HT1080 (cell line): ENCODE measurements around the gene ICOSLG. TPM values are rescaled to one million over a fixed set of nuclear protein-coding genes. Genes with fewer than 3 reads are reported as not detected.
A peak's percentile ranks its signal among the peaks of the same experiment; 100 is the strongest.
"Not testable (repeated sequence)": the region's sequence is repeated elsewhere in the genome, so short reads cannot be mapped to it uniquely, and the experiment has no call there.

Experiments
- DNase-seq: peaks from one replicate; pipeline ENCODE4 v3.0.0-alpha.2; 2015; ENCODE audit warnings: low read depth
- total RNA-seq: library from RNA; depleted of rRNA; stranded (reverse); fragments of >200 nt; shearing (Covaris generic); gene quantifications from 2 replicates; pipeline ENCODE4 v1.2.3, GENCODE V29; 2014

Gene ICOSLG
- total RNA-seq, 1 experiment from 2014 or later: 0.37 TPM

DNA sequence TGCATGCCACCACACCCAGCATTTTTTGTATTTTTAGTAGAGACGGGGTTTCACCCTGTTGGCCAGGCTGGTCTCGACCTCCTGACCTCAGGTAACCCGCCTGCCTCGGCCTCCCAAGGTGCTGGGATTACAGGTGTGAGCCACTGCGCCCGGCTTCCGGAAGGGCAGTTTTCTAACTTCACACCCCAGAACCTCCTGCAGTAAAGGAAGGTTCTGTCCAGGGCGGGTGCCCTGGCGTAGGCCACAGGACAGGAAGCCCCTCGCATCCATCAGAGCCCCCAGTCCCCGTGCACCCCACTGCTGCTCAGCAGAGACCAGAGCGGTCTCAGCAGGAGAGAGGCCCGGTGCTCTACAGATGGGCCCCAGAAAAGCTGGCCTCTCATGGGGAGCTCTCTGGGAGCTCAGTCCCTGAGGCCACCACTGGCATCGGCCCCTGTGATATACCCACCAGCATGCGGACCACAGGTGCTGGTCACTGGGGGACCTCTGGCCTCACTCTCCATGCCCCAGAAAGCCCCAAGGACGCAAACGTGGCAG, 25.1 kb upstream of the ICOSLG start:
- DNase-seq: no peak

DNA sequence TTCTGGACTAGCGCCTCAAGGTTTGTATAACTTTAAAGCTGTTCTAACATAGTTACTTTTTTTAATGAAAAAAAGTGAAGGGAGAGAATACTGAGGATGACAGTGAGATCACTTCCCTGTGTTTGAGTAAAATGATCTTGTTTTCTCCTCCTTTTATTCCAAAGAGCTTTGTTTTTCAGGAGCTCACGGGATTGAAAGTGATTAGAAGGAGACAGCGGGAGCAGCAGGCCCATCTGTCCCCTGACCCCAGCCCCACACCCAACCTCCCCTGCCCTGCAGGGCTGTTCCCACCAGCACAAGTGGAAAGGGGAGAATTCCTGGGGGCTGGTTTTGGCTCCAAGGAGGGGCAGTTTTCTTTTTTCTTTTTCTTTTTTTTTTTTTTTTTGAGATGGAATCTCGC, 23.0 kb upstream of the ICOSLG start:
- no peak for DNase-seq

DNA sequence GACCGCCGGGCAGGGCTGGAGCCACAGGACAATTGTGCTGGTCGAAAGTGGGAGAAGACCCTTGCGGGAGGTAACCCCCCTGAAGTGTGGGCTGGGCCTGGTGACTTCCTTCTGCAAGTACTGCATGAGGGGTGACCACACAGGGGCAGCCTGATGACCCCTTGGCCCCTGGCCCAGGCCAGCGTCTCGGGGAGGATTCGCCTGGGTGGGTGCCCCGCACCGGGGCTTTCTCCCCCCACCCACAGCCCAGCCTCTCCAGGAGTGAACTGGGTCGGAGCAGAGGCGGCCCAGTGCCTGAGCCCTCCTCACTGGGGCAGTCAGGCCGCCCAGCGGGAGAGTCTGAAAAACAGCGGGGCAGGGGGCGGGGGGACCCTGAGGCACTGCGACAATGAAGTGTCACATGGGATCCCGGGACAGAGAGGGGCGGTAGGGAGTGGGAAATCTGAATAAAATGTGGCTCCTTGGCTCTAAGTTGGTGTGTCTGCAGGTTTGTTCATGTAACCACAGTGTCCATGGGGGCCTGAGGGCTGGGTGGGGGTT, 22.5 kb upstream of the ICOSLG start:
- no peak for DNase-seq

DNA sequence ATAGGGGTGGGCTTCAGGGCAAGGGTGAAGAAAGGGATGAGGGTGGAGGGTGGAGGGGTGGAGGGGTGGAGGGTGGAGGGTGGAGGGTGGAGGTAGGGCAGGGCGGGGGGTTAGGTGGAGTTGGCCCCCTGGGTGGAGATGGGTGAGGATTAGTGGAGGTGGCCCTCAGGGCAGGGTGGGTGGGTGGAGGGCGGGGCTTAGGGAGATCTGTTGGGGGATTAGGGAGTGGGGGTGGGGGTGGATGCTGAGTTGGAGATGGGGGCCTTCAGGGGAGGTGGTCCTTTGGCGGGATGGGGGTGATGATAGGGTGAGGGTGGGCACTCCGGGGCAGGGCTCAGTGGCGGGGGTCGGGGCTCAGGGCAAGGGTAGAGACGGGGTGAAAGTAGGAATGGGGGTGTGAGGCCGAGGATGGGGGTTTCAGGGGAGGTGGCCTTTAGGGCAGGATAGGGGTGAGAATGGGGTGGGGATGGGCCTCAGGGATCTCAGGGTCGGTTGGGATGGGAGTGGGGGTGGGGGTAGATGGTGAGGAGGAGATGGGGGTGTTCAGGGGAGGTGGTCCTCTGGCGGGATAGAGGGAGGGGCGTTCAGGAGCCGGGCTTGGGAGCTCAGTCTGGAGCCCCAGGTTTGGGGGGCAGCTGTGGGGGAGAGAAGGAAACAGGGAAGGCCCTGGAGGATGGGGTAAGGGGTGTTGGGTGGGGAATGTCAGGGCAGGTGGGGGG, 21.8 kb upstream of the ICOSLG start:
- DNase-seq: no peak

DNA sequence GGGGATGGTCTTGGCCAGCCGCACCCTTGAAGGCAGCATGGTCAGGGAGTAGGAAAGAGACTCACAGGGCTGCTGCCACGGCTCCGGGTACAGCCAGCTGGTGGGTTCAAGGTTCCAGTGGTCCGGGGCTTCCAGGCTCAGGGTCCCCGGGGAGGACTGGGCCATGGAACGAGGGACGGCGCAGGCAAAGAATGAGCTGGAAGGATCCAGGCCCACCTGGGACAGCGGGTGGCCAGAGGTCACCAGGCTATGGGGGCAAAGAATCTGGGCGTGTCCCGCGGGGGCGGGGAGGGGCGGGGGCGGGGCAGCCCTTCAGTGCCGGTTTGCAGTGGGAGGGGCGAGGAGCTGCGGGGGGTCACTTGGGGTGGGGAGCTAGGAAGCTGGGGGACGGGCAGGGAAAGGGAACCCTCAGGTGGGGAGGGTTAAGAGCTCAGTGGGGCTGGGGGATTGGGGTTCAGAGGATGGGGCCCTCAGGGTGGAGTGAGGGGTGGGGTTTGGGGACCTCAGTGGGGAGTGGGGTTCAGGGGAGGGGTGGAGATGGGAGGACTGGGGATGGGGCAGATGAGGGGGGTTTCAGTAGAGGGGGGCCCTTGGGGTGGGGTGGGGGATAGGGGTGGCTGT, 21.0 kb upstream of the ICOSLG start, which contains the start of gene DNMT3L:
TSS of gene DNMT3L (minus strand) at position 223 of the 621 bp plus-strand sequence. CDS start 638 bp downstream, outside the sequence.
- no peak for DNase-seq

DNA sequence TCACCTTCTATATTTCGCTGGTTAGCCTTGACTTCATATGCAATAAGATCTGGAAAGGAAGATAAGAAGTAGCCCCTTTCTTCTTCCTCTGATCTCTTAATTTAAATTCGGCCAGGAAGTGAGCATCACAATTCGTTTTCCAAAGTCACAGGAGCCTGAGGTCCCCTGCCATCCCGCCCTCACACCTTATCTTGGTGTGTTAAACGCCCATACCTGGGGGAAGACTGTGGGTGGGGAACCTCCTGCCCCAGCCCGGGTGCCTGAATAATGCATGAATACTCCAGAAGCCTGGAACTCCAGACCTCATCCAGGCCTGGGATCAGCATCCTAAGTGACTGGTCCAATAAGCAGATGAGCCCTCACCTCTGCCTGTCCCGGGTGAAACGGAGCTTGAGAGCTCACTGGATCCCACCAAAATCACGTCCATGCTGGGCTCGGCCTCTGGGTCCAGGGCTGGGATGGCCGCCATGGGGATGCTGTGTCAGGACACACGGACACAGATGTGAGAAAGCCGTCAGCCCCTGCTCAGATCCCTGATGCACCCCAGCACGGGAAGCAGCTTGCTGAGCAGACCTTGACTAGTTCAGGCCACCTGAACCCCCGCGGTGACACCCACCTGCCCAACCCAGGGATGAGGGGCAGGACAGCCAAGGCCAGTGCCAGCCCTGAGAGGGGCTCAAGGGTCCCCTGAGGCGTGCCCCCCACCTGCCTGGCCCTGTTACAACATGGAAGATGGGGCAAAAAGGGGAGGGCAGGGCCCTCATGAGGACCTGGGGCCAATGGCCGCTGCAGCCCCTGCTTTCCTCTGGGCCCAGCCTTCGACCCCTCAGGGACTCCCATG, 20.3 kb upstream of the ICOSLG start:
- DNase-seq: no peak

DNA sequence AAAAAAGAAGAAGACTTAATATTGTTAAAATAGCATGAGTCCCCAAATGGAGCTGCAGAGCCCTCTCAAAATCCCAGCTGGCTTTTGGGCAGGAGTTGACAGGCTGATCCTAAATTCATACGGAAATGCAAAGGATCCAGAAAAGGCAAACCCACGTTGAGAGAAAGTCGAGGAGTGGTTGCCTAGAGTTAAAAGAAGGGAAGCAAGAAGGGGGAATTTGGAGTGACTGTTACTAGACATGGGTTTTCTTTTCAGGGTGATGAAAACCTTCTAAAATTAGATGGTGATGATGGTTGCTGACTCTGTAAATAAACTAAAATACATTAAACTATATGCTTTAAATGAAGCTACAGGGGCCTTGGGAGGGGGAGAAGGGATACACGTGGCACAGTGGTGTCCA, 19.3 kb upstream of the ICOSLG start:
- DNase-seq: no peak

DNA sequence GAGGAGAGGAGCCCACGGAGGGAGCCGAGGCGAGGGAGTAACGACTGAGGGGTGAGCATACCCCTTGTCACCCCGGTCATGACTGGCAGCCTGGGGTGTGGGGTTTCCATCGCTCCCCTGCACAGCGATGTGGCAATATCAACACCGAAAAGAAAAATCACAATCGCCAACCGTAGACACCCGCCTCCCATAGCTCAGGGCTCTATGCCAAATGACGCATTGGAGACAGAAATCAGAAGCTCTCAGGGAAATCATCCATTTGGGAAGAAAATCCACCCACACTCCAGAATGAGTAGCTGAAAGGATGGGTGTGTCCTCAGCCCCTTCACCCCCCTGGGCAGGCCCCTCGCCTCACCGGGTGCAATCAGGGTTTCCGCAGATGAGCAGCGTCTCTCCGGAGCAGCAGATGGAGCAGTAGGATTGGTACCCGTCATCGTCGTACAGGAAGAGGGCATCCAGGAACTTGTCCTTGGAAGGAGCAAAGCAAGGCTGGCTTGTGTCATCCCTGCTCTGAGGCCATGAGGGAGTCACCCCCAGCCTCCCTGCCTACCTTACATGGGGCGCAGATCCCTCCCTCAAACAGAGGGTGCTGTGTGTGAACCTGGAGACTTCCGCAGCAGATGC, 18.5 kb upstream of the ICOSLG start:
- peak; percentile 43 for DNase-seq

DNA sequence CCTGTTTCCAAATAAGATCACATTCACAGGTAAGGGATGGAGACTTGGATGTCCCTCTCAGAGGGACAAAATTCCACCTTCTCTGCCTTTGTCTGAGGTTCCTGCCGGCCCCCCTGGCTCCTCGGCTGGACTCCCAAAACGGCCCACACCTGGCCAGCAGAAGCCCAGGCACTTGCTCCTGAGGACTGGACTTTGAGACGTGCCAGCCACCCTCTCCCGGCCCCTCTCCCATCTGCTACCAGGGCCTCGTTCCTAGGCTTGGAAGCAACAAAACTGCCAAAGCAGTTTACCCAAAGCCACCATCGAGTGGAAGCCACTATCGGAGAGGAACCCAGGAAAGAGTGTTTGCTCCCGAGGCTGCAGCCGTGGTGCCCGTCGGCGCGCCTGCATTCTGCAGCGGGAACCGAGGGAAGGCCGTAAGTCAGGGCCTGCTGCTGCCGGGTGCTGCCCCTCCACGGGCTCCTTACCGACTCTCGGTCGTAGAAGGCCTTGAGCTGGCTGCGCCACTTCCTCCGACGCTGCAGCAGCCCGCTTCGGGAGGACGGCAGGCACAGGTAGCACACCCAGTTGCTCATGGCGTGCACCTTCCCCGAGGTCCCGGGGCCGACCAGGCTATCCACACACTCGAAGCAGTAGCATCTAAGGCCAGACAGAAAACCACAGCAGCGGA, 17.4 kb upstream of the ICOSLG start:
- no peak for DNase-seq

DNA sequence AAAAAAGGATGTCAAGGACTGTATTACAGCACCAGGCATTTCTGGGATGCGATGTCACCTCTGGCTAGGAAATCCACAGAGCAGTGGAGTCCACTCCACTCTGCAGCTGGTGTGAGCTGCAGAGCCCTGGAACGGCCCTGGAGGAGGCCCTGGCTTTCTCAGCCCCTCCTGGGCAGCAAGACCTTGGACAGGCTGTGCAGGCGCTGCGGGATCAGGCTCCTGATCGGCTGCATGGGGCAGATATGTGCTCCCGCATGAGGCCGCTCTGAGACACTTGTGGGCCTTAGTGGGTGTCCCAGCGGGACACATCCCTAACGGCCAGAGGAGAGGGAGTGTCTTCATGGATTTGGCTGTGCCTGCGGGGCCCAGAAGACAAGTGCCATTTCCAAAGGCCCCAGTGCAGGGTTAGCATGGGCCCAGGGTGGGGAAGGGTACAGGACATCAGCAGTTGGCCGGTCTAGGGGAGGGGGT, 14.8 kb upstream of the ICOSLG start:
- DNase-seq: no peak

DNA sequence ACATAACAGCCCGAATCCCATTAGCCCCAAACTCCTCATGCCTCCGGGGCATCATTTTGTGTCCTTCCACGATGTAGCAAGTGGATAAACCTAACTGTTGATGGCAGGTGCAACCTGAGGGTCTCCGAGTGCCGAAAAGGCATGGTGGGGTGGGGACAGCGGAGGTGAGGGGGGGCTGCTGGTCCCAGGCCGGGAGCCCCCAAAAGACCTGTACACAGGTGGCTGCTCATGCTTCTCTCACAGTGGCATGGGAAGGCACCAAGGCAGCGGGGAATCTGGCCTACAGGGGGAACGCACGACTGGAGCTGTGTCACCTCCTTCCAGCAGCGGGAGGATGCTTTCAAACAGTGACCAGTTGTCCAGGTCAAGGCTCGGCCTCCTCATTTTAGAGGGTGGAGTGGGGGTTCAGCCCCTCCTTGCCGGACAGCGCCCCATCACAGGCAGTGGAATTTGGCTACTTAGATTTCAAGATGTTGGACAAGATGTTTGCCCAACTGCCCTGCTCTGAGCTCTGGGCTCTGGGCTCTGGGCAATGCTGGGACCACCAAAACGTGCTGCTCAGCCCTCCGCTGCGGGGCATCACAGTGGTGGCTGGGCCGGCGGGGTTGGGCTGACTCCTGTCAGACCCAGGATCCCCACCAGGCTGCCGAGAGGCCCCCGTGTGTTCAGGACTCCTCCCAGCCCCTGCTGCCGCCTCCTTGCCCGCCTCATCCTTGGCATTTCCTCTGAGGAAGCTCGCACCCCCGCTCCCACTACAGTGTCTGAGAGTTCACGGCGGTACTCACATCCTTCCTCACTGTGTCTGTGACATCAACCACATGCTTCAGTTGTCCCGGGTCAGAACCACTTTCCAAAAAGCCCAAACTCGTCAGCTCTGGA, 13.3 kb upstream of the ICOSLG start:
- DNase-seq: no peak

DNA sequence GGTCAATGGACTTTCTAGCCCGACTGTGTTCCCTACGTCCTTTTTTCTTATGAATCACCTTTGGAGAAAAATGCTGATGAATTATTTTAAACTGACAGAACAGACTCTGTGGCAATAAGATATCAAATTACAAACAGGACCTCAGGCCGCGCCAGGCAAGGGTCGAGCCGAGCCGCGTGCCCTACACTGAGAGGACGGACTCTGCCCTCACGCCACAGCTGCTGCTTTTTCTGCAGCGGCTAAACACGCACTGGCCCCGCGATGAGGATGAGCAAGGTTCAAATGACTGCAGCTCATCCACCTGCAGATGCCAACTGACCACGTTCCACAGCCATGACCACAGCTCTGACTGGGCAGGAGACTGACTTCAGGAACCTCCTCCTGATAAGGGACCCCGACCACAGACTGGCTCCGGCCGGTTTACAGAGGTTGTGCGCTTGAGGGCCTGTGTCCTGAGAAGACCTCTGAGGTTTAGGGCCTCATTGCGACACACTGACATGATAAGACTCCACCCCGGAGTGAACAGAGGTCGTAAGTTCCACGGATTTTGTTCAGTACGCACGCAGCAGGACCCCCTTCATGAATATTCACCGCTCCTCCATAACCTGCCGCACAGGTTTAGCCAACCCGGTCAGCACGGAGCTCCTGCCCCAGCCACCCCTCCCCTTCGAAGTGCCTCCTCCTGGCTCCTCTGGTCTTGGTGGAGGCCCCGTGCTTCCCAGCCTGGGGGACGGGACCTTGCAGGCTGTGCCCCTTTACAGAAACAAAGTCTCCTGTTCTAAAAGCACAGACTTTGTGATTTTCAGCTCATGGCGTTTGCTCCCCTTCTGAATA, 8.7 kb upstream of the ICOSLG start:
- DNase-seq: not testable (repeated sequence)

DNA sequence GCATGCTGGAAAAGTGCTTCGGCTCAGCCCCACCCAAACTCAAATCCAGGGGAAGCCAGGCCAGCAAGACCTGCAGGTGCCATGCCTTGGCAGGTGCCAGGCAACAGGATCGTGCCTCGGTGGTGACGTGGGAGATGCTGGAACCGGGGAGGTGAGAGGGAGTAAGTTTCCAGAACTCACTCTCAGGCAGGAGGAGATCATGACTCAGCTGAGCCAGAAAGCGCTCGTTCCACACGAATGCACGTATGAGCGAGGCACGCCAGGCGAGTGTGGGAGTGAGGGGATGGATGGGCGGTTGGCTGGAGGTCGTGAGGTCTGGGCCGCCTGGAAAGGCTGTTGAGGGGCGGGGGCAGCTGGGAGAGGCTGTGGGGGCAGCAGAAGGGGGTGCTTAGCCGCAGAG, 7.2 kb upstream of the ICOSLG start:
- DNase-seq: not testable (repeated sequence)

DNA sequence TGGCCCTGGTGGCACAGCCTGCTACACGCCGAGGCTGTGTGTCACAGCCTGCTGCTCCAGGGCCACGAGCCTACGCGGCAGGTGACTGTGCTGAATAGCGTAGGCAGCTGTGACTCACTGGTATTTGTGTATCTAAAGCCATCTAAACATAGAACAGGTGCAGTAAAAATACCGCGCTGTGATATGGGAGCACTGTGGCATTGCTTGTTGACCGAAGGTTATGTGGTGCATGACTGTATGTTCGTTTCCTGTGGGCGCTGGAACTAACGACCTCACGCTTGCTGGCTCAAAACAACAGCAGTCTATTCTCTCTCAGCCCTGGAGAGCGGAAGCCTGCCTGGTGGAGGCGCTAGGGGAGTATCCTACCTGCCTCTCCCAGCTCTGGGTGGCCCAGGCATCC, 3.2 kb upstream of the ICOSLG start:
- not testable (repeated sequence) for DNase-seq

DNA sequence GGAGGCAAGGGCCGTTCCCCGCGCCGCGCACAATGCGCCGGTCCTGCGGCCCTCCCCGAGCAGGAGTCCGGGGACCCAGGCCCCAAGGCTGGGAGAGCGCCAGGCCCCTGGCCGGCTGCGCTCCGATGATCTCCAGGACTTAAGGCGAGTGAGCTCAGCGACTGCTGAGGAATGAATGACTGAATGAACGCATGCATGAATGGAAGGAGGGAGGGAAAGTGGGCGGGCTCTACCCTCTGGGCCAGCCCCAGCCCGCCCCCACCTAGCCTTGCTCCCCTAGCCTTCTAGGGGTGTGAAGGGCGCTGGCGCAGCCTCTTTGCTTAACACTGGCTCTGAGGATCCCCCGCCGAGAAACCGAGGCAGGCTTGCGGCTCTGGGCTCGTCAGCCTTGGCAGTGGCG, 538 bp upstream of the ICOSLG start:
- DNase-seq: not testable (repeated sequence)

DNA sequence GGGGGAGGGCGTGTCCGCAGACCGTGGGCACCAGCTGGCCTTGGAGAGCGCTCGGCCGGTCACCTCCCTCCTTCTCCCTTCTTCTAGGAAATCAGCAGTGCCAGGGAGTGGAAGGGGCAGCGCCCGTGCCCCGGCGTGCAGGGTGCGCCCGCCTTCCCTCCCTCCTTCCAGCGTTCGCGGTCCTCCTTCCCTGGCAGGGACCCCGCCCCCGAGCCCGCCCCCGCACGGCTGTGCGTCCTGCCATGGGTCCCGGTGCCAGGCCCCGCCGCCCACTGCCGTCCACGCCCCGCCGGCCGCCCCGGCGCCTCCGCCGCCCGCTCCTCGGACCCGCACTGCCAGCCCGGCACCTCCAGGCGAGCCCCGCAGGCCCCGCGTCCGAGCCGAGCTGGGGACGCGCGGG, 390 bp downstream of the ICOSLG start:
- not testable (repeated sequence) for DNase-seq

DNA sequence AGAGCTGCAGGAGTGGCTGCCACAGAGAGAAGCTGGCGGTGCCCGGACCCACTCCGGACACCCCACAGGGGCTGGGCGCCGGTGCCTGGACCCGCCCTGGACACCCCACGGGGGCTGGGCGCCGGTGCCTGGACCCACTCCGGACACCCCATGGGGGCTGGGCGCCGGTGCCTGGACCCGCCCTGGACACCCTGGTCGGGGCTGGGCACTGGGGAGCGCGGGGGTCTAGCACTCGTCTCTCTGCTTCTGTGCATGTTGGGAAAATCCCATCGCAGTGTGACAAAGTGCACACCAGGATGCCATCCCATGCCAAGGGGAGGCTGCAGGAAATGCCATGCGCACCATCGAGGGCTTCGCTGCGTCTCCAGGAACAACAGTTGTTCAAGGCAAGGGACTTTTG, 11.2 kb downstream of the ICOSLG start:
- not testable (repeated sequence) for DNase-seq

DNA sequence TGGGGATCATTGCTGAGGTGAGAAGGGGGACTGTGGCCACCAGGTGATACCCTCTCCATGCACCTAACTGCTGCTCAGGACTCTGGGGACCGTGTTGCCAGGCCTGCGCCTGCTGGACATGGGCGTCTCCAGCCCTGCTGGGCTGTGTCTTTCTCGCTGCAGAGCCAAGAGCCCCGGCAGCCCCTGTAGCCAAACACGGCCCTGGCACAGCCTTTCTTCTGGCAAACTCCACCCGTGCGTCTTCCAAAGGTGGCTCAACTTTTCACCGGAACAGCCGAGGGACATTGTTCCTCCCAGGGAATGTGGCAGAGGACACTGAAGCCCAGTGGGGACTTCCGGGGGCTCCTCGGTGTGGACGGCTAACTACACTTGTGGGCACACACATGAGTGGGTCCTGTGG, 12.6 kb downstream of the ICOSLG start:
- not testable (repeated sequence) for DNase-seq
